Measurements from ENCODE around the gene SLC29A4.

DNA sequence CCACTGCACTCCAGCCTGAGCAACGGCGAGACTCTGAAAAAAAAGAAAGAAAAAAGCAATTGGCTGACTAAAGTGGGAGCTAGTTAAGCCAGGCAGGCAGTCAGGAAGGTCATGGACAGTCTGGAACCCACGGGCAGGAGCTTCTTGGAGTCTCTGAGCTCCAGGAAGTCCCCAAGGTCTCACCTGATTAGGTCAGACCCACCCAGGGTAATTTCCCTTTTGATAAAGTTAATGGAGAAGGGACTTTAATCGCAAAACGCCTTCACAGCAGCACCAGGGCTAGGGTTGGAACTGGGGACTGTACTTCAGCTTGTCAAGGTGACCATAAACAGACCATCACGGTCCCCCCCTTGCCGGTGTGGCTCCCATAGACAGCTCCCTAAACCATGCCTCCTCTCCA, 6.6 kb downstream of the SLC29A4 start:
- no peak for TF ChIP-seq POLR2AphosphoS5 (IDR thresholded peaks at IDR 0.05; ENCODE audit: low read depth, low read length)
- no peak for TF ChIP-seq POLR2A (IDR thresholded peaks at IDR 0.05; ENCODE audit: borderline replicate concordance, extremely low read depth, insufficient read depth, insufficient read length)
- no peak for TF ChIP-seq EZH2phosphoT487 (IDR thresholded peaks at IDR 0.05; ENCODE audit: borderline replicate concordance)
- TF ChIP-seq EGR1 (IDR thresholded peaks at IDR 0.05; ENCODE audit: low read depth), result no peak
